H54 (cell line): ENCODE measurements around the gene TMEM263.
"Not testable (repeated sequence)": the region's sequence is repeated elsewhere in the genome, so short reads cannot be mapped to it uniquely, and the experiment has no call there.

Experiments used
- DNase-seq: peaks from one replicate; pipeline ENCODE4 v3.0.0; 2011; ENCODE audit warnings: low spot score, mixed read lengths; ENCODE audit not compliant: insufficient read length
- FAIRE-seq: peaks from 3 replicates; lab custom pipeline; 2011; peaks lifted over from hg19 to GRCh38; lab: Jason Lieb, UNC
- POLR2A ChIP-seq: IDR thresholded peaks from 2 replicates; pipeline ENCODE4 v1.6.1; 2011; ENCODE audit warnings: low read depth, mild to moderate bottlenecking, low read length

TMEM263 gene

GRCh38 chr12:106985479-106985878 lies 29.8 kb downstream of the TMEM263 start:
- no peak for TF ChIP-seq POLR2A
- no peak for DNase-seq
- FAIRE-seq = no peak

- no peak for DNase-seq
- no peak for FAIRE-seq
- TF ChIP-seq POLR2A = no peak
These were observed 30.4 kb downstream of the TMEM263 start for GRCh38 chr12:106986135-106986534.

- TF ChIP-seq POLR2A = peak; percentile 65
- peak; percentile 86 for DNase-seq
- FAIRE-seq = peak; percentile 82
These were observed 31.1 kb downstream of the TMEM263 start, which contains the start of gene MTERF2 for GRCh38 chr12:106986625-106987389. Gene MTERF2, minus strand, starts transcription at chr12:106987146. Its CDS starts 8,432 bp downstream, at chr12:106978714.

- FAIRE-seq (no peak), DNase-seq (no peak)
- TF ChIP-seq POLR2A = no peak
These were observed 32.1 kb downstream of the TMEM263 start for GRCh38 chr12:106987846-106988245.

GRCh38 chr12:106994579-106995220 lies 39.0 kb downstream of the TMEM263 start:
- DNase-seq = no peak
- no peak for FAIRE-seq
- no peak for TF ChIP-seq POLR2A

- DNase-seq, FAIRE-seq: not testable (repeated sequence)
These were observed 40.4 kb downstream of the TMEM263 start for GRCh38 chr12:106996102-106996501.

GRCh38 chr12:106997916-106998315 lies 42.2 kb downstream of the TMEM263 start:
- FAIRE-seq (no peak), DNase-seq (no peak)
- no peak for TF ChIP-seq POLR2A

- FAIRE-seq (no peak), DNase-seq (no peak)
- TF ChIP-seq POLR2A = no peak
These were observed 43.7 kb downstream of the TMEM263 start for GRCh38 chr12:106999446-106999845.

- not testable (repeated sequence) for DNase-seq, FAIRE-seq
These were observed 47.0 kb downstream of the TMEM263 start for GRCh38 chr12:107002665-107003064.

- FAIRE-seq (no peak), DNase-seq (no peak)
- no peak for TF ChIP-seq POLR2A
These were observed 51.7 kb downstream of the TMEM263 start for GRCh38 chr12:107007411-107007810.

GRCh38 chr12:107011519-107011918 lies 55.8 kb downstream of the TMEM263 start:
- FAIRE-seq = no peak

GRCh38 chr12:107012736-107013425 lies 57.2 kb downstream of the TMEM263 start:
- DNase-seq = no peak
- no peak for FAIRE-seq
- TF ChIP-seq POLR2A = no peak

More at GRCh38 chr12:107011519-107011918, 55.8 kb downstream of the TMEM263 start:
- no peak for TF ChIP-seq POLR2A
- DNase-seq = no peak

- DNase-seq (no peak), FAIRE-seq (no peak)
These were observed 58.3 kb downstream of the TMEM263 start for GRCh38 chr12:107014055-107014454.

GRCh38 chr12:107017042-107017441 lies 61.3 kb downstream of the TMEM263 start:
- FAIRE-seq = no peak
- TF ChIP-seq POLR2A = no peak
- DNase-seq = no peak

More at GRCh38 chr12:107014055-107014454, 58.3 kb downstream of the TMEM263 start:
- TF ChIP-seq POLR2A = no peak
